ENCODE results near the gene ZSCAN18. TPM values are rescaled to one million over a fixed set of nuclear protein-coding genes. Genes with fewer than 3 reads are reported as not detected.

The ZSCAN18 gene
- total and polyA plus RNA-seq, 2 of the 13 experiments (the other 11 are each of a cell fraction or from before 2014, with no cell fraction given): not detected

- no peak for DNase-seq (ENCODE audit: low spot score)
- no peaks in the 10 kb centered on the region for H4K20me1 ChIP-seq (ENCODE audit: insufficient read depth, low read length)
- H3K27me3 ChIP-seq (ENCODE audit: control insufficient read depth in 1 of 2, insufficient read depth in 2 of 2, low read length in 2 of 2): no peaks in the 10 kb centered on the region; a peak in 1 of 5 replicates
- in situ Hi-C loops (cut with HindIII; ENCODE audit: extremely low pct_ligation_motif_present, low pct_unique_long_range_greater_than_20kb): no loop called here
- no peak overlapping the region for H3K4me2 ChIP-seq (ENCODE audit: low read depth, low read length)
- no peak for ATAC-seq
- POLR2A ChIA-PET: no interaction called here
- peaks cover 36% of the 10 kb centered on the region for H3K9me3 ChIP-seq (ENCODE audit: low read length)
- no peaks in the 10 kb centered on the region for H3K36me3 ChIP-seq (replicated peaks in 1 of 2; ENCODE audit: control insufficient read depth in 1 of 2, insufficient read depth in 2 of 2, low read length in 2 of 2)
- H3K4me3 ChIP-seq (replicated peaks in 1 of 3; ENCODE audit: insufficient read depth in 1 of 3, low read depth in 2 of 3, low read length in 3 of 3): no peak overlapping the region
- intact Hi-C loops (cut with micrococcal nuclease; ENCODE audit: unreplicated experiment): no loop called here
- no peaks in the 10 kb centered on the region for H3K79me2 ChIP-seq (ENCODE audit: insufficient read depth, low read length)
- H3K4me1 ChIP-seq (ENCODE audit: insufficient read depth, low read length): peaks cover 8% of the 10 kb centered on the region; the same call in 1 of the 2 replicates
- 66% methylated on average over 16 of the region's 21 CpGs for WGBS (ENCODE audit: low lambda C conversion rate)
- H3K9ac ChIP-seq (ENCODE audit: insufficient read depth, low read depth, low read length): no peak overlapping the region
- CTCF ChIA-PET (ENCODE audit: low intra/inter-chr PET ratio, low total read pairs): no interaction called here
- no peak overlapping the region for H3K27ac ChIP-seq (ENCODE audit: extremely low read length, insufficient read depth, low read length)
- no peak overlapping the region for H2AFZ ChIP-seq (ENCODE audit: low read length)
- FAIRE-seq: no peak
- no TSS peak for BruUV-seq (replicated peaks)
- TF ChIP-seq ZNF768 (CRISPR knock-in tag; IDR thresholded peaks at IDR 0.05) (peak; percentile 38; the same call in 1 of the 2 replicates), NFIB (CRISPR knock-in tag; IDR thresholded peaks at IDR 0.05; ENCODE audit: borderline replicate concordance) (no peak)
Measured at GRCh38 chr19:58040751-58041525, 57.1 kb downstream of the ZSCAN18 start.

- DNase-seq (ENCODE audit: low spot score) (peak; percentile 39), FAIRE-seq (no peak), ATAC-seq (peak; percentile 90)
- H3K4me3 ChIP-seq (replicated peaks in 1 of 3; ENCODE audit: insufficient read depth in 1 of 3, low read depth in 2 of 3, low read length in 3 of 3): peak overlapping the region in 1 of 3 experiments; percentile 26; a peak in 1 of 6 replicates
- WGBS (ENCODE audit: low lambda C conversion rate): 2% methylated on average over 7 of the region's 8 CpGs
- no peak overlapping the region for H3K9ac ChIP-seq (ENCODE audit: insufficient read depth, low read depth, low read length)
- BruUV-seq (replicated peaks): no TSS peak
- H3K79me2 ChIP-seq (ENCODE audit: insufficient read depth, low read length): no peaks in the 10 kb centered on the region
- H4K20me1 ChIP-seq (ENCODE audit: insufficient read depth, low read length): no peaks in the 10 kb centered on the region
- in situ Hi-C loops (cut with HindIII; ENCODE audit: extremely low pct_ligation_motif_present, low pct_unique_long_range_greater_than_20kb): no loop called here
- peaks cover 8% of the 10 kb centered on the region; the same call in 1 of the 2 replicates for H3K4me1 ChIP-seq (ENCODE audit: insufficient read depth, low read length)
- POLR2A ChIA-PET: interaction anchor here (1.2 kb wide), 1 partner anchor 36 kb away, joined by 3 read pairs; the partner anchor contains the start of gene ZNF606
- peaks cover 35% of the 10 kb centered on the region for H3K9me3 ChIP-seq (ENCODE audit: low read length)
- H3K4me2 ChIP-seq (ENCODE audit: low read depth, low read length): peak overlapping the region; percentile 38
- no peaks in the 10 kb centered on the region; a peak in 1 of 5 replicates for H3K27me3 ChIP-seq (ENCODE audit: control insufficient read depth in 1 of 2, insufficient read depth in 2 of 2, low read length in 2 of 2)
- H2AFZ ChIP-seq (ENCODE audit: low read length): no peak overlapping the region
- no peaks in the 10 kb centered on the region for H3K36me3 ChIP-seq (replicated peaks in 1 of 2; ENCODE audit: control insufficient read depth in 1 of 2, insufficient read depth in 2 of 2, low read length in 2 of 2)
- peak overlapping the region; percentile 44 for H3K27ac ChIP-seq (ENCODE audit: extremely low read length, insufficient read depth, low read length)
- CTCF ChIA-PET (ENCODE audit: low intra/inter-chr PET ratio, low total read pairs): no interaction called here
- intact Hi-C loops (cut with micrococcal nuclease; ENCODE audit: unreplicated experiment): no loop called here
- TF ChIP-seq, protein P1, sequence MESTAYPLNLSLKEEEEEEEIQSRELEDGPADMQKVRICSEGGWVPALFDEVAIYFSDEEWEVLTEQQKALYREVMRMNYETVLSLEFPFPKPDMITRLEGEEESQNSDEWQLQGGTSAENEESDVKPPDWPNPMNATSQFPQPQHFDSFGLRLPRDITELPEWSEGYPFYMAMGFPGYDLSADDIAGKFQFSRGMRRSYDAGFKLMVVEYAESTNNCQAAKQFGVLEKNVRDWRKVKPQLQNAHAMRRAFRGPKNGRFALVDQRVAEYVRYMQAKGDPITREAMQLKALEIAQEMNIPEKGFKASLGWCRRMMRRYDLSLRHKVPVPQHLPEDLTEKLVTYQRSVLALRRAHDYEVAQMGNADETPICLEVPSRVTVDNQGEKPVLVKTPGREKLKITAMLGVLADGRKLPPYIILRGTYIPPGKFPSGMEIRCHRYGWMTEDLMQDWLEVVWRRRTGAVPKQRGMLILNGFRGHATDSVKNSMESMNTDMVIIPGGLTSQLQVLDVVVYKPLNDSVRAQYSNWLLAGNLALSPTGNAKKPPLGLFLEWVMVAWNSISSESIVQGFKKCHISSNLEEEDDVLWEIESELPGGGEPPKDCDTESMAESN (CRISPR knock-in tag; conservative IDR thresholded peaks at IDR 0.05): 0 out of 2 replicates have a peak, but pooled peaks have one; percentile 36
- TF ChIP-seq JDP2 (CRISPR knock-in tag; IDR thresholded peaks at IDR 0.05; ENCODE audit: borderline replicate concordance) (no peak), YEATS2 (CRISPR knock-in tag; IDR thresholded peaks at IDR 0.05; ENCODE audit: borderline replicate concordance) (0 out of 2 replicates have a peak, but pooled peaks have one; percentile 23), CBX5 (CRISPR knock-in tag; IDR thresholded peaks at IDR 0.05; ENCODE audit: borderline replicate concordance) (peak; percentile 78; the same call in 1 of the 2 replicates), ZNF280B (CRISPR knock-in tag; IDR thresholded peaks at IDR 0.05; ENCODE audit: borderline replicate concordance) (peak; percentile 80; the same call in 1 of the 2 replicates), SAFB2 (CRISPR knock-in tag; IDR thresholded peaks at IDR 0.05; ENCODE audit: borderline replicate concordance, low read depth) (no peak)
- TF ChIP-seq, protein P2, sequence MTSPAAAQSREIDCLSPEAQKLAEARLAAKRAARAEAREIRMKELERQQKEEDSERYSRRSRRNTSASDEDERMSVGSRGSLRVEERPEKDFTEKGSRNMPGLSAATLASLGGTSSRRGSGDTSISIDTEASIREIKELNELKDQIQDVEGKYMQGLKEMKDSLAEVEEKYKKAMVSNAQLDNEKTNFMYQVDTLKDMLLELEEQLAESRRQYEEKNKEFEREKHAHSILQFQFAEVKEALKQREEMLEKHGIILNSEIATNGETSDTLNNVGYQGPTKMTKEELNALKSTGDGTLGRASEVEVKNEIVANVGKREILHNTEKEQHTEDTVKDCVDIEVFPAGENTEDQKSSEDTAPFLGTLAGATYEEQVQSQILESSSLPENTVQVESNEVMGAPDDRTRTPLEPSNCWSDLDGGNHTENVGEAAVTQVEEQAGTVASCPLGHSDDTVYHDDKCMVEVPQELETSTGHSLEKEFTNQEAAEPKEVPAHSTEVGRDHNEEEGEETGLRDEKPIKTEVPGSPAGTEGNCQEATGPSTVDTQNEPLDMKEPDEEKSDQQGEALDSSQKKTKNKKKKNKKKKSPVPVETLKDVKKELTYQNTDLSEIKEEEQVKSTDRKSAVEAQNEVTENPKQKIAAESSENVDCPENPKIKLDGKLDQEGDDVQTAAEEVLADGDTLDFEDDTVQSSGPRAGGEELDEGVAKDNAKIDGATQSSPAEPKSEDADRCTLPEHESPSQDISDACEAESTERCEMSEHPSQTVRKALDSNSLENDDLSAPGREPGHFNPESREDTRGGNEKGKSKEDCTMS (CRISPR knock-in tag; conservative IDR thresholded peaks at IDR 0.05): no peak
Measured at GRCh38 chr19:58038688-58039204, 59.3 kb downstream of the ZSCAN18 start.
